Activated T-cell treated with anti-CD3 and anti-CD28 coated beads for 48 hours (primary cell): Measurements from ENCODE around the gene FBN1.

ENCODE experiments used
- DNase-seq: peaks from one replicate; pipeline ENCODE4 v3.0.0-alpha.2; 2020; ENCODE audit warnings: low read depth

The FBN1 gene

GRCh38 chr15:48652510-48653076 is 7.1 kb upstream of the FBN1 start:
- DNase-seq, result no peak

- DNase-seq, result no peak
These were observed 5.4 kb upstream of the FBN1 start for GRCh38 chr15:48650931-48651330.

GRCh38 chr15:48647962-48648361 is 2.5 kb upstream of the FBN1 start:
- DNase-seq, result no peak

DNA sequence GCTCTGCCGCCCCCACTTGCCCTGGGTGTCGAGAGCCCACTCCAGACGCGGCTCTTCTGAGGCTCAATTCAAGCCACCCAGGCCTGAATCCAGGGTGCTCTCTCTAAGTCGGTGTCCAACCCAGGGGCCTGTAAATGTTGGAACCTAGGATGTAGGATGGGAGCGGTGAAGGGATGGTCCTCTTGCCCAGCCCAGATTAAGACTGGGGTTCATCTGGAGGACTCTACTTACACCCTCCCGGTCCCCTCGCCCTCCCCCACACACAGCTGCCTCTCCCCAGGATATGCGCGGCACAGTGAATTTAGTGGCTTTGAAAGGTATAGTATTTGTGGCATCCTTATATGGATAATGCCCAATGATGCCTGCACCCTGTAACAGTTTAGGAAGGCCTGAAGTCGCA is 822 bp upstream of the FBN1 start:
- DNase-seq, result no peak

- DNase-seq, result peak; percentile 6
These were observed 517 bp downstream of the FBN1 start for GRCh38 chr15:48644827-48645557.

- no peak for DNase-seq
These were observed 1.1 kb downstream of the FBN1 start for GRCh38 chr15:48644467-48644826.

DNA sequence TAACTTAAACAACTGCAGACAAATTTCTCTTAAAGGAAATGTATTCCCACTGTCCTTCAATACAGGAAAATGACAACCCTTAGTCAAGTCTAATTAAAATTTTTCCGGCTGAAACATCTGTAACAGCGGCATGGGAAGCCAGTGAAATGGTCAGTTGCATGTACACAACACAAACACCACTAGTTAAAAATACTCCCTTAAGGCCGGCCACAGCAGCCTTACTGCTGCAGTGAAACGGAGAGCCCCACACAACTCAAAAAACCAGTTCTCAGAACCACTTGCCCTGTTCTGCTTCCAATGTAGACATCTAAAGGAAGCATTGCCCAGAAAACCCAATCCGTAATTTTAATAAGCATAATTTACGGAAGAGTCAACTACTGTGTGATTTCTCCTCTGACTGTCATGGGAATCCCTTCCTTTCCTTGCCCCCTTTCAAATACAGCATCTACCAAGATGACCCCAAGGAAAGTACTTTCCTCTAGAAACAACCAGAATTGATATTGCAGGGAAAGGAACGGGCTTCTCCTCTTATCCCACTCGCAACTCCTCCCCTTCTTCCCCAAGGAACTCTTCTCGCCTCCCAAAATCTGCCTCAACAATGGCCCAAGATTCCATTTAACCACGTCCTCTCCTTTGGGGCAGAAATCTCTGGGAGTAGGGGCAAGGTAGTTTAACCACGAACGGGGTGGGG is 1.6 kb downstream of the FBN1 start:
- DNase-seq, result no peak

DNA sequence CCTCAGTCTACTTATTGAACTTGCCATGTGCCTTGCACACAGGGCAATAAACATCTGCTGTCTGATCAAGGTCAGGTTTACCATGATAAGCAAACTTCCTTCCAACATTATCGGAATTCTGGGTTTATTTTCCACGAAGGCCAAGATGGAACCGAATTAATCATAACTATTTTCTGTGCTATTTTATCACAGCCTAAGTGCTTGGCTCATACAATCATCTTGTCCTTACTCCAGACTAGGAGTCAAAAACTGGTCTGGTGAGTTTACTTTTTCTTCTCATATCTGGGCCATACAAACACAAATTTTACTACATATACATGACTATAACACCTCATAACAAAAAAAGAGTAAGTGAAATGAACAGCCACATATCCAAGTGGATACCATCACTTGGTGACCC is 2.3 kb downstream of the FBN1 start:
- no peak for DNase-seq

- DNase-seq, result no peak
These were observed 2.7 kb downstream of the FBN1 start for GRCh38 chr15:48642795-48643194.

DNA sequence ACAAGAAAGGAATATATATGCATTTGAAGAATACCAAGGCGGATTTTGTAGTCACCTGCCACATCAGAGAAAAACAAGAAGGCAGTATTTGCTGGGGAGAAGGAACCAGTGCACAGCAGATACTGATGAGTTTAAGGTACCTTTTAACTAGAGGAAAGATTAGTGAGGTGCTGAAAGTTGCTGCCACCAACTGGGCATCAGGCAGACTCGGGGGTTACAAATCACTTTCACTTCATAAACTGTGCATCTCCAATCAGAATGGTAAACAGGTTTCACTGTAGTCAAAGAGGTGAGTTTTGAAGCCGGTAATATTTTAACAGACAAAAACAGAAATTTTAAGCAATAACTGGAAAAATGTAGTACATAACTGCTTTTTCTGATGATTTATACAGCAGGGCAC is 4.1 kb downstream of the FBN1 start:
- DNase-seq, result no peak

DNA sequence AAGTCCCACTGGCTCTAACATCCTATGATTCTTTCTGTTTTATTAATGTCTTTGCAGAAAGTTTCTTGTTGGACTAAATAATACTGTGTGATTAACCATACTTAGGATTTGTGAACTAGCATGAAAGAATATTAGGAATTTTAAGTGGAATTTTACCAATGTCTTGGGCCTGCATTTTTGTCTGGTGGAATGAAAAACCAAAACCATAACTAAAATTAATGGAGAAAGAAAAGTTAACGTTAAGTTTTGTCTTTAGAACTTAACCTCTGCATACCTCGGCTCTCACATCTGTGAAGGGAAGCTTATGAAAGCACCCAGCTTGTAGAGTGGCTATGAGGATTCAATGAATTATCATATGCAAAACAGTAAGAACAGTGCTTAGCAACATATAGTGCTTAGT is 6.5 kb downstream of the FBN1 start:
- no peak for DNase-seq

DNA sequence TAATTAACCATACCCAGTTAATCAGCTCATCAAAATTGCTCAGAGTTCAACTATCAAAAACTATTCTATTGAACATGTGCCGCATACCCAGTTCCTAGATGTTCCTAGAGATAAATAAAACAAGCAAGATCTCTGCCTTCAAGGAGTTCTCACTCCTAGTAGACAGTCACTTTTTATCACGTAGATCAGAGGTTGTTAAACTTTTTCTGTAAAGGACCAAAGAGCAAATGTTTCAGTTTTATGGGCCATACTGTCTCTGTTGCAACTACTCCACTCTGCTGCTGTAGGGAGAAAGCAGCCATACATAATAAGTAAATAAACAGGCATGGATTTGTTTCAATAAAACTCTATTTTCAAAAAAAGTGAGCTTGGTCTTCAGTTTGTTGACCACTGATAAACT is 7.9 kb downstream of the FBN1 start:
- DNase-seq, result no peak

DNA sequence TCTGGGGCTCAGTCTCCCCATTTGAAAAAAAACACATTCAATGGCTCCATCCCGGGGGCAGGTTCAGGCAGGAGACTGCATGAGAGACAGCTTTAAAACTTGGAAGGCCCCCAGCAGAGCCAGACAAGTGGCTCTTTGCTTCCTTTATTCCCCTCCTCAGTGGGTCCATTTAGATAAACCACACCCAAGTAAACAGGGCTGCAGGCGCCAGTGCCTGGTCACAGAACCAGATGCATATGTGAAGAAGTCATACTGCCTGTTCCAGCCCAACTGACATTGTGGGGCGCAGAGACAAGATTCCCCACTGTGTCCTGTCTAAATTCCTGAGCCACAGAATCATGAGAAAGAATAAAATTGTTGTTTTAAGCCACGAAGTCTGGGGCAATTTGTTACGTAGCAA is 9.0 kb downstream of the FBN1 start:
- DNase-seq, result no peak

DNA sequence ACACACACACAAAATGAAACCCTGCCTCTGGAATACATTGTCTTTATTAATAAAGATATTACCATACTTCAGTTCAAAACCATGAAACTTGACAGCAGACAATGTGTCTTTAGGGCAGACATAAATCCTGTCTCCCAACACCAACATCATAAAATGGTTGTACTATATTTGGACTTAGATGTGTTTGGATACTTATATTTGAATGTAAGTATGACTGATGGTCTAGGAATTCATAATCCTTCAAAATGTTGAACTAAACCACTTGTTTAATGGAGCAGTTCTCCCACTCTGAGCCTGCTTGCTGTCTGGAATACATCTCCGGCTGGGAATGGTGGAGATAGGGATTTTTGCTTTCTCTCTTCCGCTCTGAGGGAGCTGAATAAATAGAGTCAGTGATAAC is 10.6 kb downstream of the FBN1 start:
- no peak for DNase-seq

GRCh38 chr15:48634096-48634495 is 11.4 kb downstream of the FBN1 start:
- DNase-seq, result no peak

DNA sequence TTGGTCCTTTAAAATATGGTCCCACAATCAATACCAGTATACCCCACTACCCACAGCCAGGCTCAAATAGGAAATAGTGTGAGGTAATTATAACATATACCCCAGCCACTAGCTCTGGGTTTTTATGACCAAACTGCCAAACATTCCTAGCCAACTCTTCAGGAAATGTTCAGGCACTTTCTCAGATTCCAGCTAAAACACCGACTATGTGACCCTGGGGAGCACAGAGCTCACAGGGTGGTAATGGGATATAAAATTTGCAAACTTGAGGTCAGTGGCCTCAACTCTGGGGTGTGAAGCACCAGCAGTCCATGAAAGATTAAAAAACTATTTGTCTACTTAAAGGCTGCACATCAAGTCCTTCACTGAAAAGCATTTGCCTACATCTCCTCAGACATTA is 12.9 kb downstream of the FBN1 start:
- no peak for DNase-seq

- peak; percentile 2 for DNase-seq
These were observed 14.2 kb downstream of the FBN1 start for GRCh38 chr15:48631176-48631770.

DNA sequence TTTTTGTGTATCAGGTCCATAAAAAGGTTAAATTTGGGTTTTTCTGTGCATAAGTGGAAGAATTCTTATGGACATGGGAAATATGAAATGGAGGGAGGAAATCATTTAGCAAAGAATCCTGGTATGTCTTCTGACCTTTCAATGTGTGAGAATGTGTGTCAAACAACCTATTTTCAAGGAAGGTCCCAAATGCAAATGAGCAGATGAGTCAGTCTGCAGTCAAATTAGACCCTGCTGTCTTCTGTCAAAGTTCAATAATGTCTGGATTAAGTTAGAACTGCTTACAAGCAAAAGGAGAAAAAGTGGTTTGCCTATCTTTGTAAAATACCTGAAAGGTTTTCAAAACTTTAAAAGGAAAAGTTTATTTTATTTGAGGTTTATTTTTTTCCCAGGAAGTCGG is 15.3 kb downstream of the FBN1 start:
- DNase-seq, result no peak

- DNase-seq, result no peak
These were observed 16.7 kb downstream of the FBN1 start for GRCh38 chr15:48628832-48629231.

- DNase-seq, result no peak
These were observed 18.1 kb downstream of the FBN1 start for GRCh38 chr15:48627260-48627940.

DNA sequence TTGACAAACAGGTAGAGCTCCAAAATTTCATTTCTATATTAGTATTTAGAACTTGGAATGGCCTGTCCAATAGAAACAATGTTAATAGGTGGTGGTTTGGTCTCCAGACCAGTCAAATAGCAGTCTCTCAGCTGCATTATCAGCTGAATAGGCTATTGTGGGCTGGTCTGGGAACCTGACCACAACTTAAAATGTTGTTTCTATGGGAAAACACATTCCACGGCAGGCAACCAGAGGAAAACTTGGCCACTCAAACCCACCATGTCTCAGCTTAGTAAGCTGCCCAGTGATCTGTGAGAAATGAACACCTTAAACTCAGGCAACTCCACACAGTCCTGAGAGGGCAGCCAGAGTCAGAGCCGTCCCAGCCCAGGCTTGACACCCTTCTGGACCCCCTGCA is 20.4 kb downstream of the FBN1 start:
- no peak for DNase-seq

DNA sequence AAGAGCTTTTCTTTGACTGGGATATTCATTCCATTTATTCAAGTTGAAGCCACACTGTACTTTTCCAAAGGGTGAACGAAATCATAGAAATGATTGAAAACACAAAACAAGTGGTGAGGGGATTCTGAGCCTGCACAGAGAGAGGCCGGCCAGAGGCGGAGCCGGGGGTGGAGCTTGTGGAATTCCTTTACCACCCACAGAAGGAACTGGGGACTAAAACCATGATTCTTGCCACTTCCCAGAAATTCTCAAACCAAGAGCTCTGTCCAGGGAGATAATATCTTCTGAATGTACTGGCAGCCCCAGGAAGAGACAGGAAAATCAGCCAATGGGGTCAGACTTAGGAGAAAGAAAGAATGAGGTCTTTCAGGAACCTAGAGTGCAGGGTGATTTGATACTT is 20.8 kb downstream of the FBN1 start:
- DNase-seq, result no peak

- DNase-seq, result no peak
These were observed 22.1 kb downstream of the FBN1 start for GRCh38 chr15:48623456-48623855.
